WI38 (cell line): Measurements from ENCODE around the gene BAG3.

Experiments used
- H3K4me3 ChIP-seq: 2 replicates; pipeline ENCODE4 v1.5.1; 2011; ENCODE audit warnings: low read depth, mild to moderate bottlenecking, control low read depth, low read length
- CTCF ChIP-seq: IDR thresholded peaks from 2 replicates; pipeline ENCODE4 v1.5.1; 2012; ENCODE audit warnings: low read depth, mild to moderate bottlenecking, control low read depth, low read length

The BAG3 gene

DNA sequence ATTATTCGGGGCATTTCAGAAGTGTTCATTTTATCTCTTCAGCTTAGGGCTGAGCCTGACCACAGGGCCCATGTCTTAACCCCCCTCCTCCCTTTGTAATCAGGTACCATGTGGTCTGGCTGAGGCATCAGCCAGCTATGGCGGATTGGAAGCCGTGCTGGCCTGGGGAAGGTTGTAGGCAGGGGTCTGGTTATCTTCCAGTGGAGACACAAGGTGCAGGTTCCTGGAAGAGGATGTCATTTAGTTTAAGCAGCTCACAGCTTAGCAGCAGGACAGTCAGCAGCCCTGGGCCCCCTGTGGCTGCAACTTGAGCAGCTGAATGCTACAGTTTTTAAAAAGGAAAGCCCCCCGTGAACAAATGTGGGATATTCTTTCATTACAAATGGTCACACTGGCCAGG lies 22.1 kb downstream of the BAG3 start:
- no peak for TF ChIP-seq CTCF
- H3K4me3 ChIP-seq: no peak overlapping the region

DNA sequence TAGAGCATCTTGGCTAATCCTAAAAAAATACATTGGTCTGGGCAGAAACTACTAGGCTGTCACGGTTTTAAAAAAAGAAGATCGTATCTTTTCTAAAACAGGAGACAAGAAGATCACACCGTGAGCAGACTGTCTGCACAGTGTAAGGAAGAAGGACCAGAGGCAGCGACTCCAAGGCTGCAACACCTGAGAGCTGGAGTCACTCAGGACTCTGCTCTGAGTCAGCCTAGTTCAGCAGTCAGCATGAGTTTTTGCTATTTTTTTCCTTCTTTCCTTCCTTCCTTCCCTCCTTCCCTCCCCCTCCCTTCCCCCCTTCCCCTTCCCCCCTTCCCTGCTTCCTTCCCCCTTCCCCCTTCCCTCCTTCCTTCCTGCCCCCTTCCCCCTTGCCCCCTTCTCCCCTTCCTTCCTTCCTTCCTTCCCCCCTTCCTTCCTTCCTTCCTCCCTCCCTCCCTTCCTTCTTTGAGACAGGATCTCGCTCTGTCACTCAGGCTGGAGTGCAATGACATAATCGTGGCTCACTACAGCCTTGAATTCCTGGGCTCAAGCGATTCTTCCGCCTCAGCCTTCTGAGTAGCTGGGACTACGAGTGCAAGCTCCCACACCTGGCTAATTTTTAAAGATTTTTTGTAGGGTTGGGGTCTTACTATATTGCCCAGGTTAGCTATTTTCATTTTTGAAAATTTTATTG lies 24.4 kb downstream of the BAG3 start:
- TF ChIP-seq CTCF: no peak
- no peak overlapping the region for H3K4me3 ChIP-seq

GRCh38 chr10:119677126-119677525 lies 25.9 kb downstream of the BAG3 start:
- no peak for TF ChIP-seq CTCF
- H3K4me3 ChIP-seq: no peak overlapping the region

DNA sequence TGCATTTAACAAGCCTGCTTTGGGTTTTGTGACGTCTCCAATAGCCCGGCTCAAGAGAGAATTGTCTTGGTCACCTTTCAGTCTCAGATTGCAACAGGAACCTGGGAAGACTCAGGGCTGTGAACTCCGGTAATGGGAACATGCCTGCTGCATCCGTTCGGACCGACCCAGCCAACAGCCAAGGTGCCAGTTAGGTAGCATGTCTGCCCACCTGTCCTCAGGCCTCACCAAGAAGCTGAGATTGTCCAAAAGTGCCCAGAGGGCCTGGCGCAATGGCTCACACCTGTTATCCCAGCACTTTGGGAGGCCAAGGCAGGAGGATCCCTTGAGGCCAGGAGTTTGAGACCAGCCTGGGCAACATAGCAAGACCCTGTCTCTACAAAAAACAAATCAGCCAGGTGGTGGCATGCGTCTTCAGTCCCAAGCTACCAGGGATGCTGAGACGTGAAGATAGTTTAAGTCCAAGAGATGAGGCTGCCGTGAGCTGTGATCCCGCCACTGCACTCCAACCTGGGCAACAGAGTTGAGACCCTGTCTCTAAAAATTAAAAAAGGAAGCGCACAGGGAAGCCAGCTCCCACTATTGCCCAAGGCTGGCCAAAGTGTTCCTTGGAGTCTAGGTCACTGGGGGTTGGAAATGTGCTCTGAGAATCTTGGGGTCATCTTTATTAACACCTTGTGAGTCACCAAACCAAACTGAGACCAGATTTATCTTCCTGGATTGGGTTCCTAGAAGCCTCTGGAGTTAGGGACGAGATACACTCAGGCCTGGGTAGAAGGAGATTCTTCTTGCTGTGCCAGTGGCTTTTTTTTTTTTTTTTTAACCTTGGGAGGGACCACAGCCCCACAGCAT lies 26.9 kb downstream of the BAG3 start:
- no peak for TF ChIP-seq CTCF

DNA sequence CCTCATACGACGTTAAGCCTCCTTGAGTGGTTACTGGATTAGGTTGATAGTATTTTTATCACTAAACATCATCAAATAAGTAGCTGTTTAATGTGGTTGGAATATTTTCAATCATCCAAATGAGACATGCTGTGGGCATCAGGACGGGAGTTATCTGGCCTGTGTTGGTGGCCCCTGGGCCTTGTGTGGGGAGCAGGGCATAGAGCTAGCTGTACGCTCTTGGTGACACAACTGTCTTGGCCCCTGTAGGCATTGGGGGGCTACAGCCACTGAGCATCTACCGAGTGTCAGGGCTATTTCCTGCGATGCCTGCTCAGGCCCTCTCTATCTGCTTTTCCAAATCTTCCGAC lies 28.3 kb downstream of the BAG3 start:
- no peak for TF ChIP-seq CTCF
- H3K4me3 ChIP-seq: no peak overlapping the region

More for the DNA sequence above, 26.9 kb downstream of the BAG3 start:
- H3K4me3 ChIP-seq: no peak overlapping the region

- no peak for TF ChIP-seq CTCF
Observed at GRCh38 chr10:119680050-119680449, 28.9 kb downstream of the BAG3 start.

DNA sequence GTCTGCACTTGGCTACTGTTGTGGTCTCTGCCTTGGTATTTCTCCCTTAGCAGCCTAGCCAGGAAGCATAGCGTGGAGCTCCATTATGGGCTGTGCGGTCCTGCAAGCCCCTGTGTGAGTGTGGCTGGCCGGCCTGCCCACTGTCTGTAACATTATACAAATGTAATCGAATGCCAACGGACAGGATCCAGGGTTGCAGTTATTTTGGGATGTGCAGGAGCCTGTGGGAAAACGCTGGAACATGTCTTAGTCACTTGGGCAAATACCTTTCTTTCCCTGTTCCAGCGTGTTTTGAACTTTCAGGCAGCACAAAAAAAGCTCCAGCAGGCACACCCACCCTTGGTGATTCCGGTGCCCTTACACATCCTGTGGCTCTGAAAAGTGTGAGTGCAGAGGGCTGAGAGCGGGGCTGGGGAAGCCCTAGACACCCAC lies 29.5 kb downstream of the BAG3 start:
- TF ChIP-seq CTCF: no peak
- no peak overlapping the region for H3K4me3 ChIP-seq

More at GRCh38 chr10:119680050-119680449, 28.9 kb downstream of the BAG3 start:
- no peak overlapping the region for H3K4me3 ChIP-seq
